Gastroesophageal sphincter (tissue), 3 donors: ENCODE measurements around the gene GOLT1B.

Experiments used
- CTCF ChIP-seq, 4 experiments: fragments of 200-600 bp in 2 of 4; fragments of 450-650 bp in 2 of 4; sonication (generic) in 1 of 4; IDR thresholded peaks; one replicate each; pipeline ENCODE4 v1.5.1; 2017 to 2019; ENCODE audit warnings: antibody characterized with exemption in 4 of 4, mild to moderate bottlenecking in 2 of 4, moderate library complexity in 2 of 4
- EP300 ChIP-seq: sonication (generic); formaldehyde crosslinking; IDR thresholded peaks from one replicate; pipeline ENCODE4 v1.6.1; 2017; ENCODE audit warnings: antibody characterized with exemption, mild to moderate bottlenecking

- TF ChIP-seq CTCF (IDR thresholded peaks at IDR 0.05) (no peak), EP300 (no peak)
Observed at GRCh38 chr12:21500786-21501257, 767 bp upstream of the GOLT1B start.
